Hepatocyte (in vitro differentiated cells): ENCODE data around the gene TGFBR3L. TPM values are rescaled to one million over a fixed set of nuclear protein-coding genes. Genes with fewer than 3 reads are reported as not detected.

ENCODE experiments used
- DNase-seq: peaks from one replicate; pipeline ENCODE4 v3.0.0-alpha.2; 2016; ENCODE audit warnings: low spot score
- H2AFZ ChIP-seq: fragments of 200-600 bp; sonication (generic); 2 replicates; pipeline ENCODE4 v1.6.0; 2016; ENCODE audit warnings: antibody characterized with exemption, mild to moderate bottlenecking
- H3K27ac ChIP-seq: fragments of 200-600 bp; sonication (generic); 2 replicates; pipeline ENCODE4 v1.5.1; 2016; ENCODE audit warnings: mild to moderate bottlenecking
- H3K27me3 ChIP-seq: fragments of 200-600 bp; sonication (generic); 2 replicates; pipeline ENCODE4 v1.6.1; 2016
- H3K36me3 ChIP-seq: fragments of 200-600 bp; sonication (generic); replicated peaks from 2 replicates; pipeline ENCODE4 v1.5.1; 2016; ENCODE audit warnings: low read depth; ENCODE audit not compliant: insufficient read depth
- H3K4me1 ChIP-seq: fragments of 200-600 bp; sonication (generic); 2 replicates; pipeline ENCODE4 v1.5.1; 2016; ENCODE audit warnings: mild to moderate bottlenecking, moderate library complexity; ENCODE audit not compliant: insufficient read depth
- H3K4me2 ChIP-seq: fragments of 200-600 bp; sonication (generic); 2 replicates; pipeline ENCODE4 v1.6.0; 2016
- H3K4me3 ChIP-seq: fragments of 200-600 bp; sonication (generic); 2 replicates; pipeline ENCODE4 v1.5.1; 2016; ENCODE audit warnings: mild to moderate bottlenecking
- H3K79me2 ChIP-seq: fragments of 200-600 bp; sonication (generic); 2 replicates; pipeline ENCODE4 v1.6.0; 2017; ENCODE audit warnings: mild to moderate bottlenecking
- H3K9me2 ChIP-seq: fragments of 200-600 bp; sonication (generic); replicated peaks from 2 replicates; pipeline ENCODE4 v1.6.0; 2017; ENCODE audit warnings: mild to moderate bottlenecking; ENCODE audit not compliant: insufficient read depth
- H3K9me3 ChIP-seq: fragments of 200-600 bp; sonication (generic); 2 replicates; pipeline ENCODE4 v1.5.1; 2016; ENCODE audit warnings: low read depth, mild to moderate bottlenecking
- H4K20me1 ChIP-seq: fragments of 200-600 bp; sonication (generic); 2 replicates; pipeline ENCODE4 v1.6.0; 2016; ENCODE audit warnings: mild to moderate bottlenecking; ENCODE audit not compliant: insufficient read depth, poor library complexity, severe bottlenecking
- CTCF ChIP-seq: fragments of 200-600 bp; sonication (generic); IDR thresholded peaks from 2 replicates; pipeline ENCODE4 v1.5.1; 2016; ENCODE audit warnings: antibody characterized with exemption, mild to moderate bottlenecking; ENCODE audit not compliant: poor library complexity
- EZH2 ChIP-seq: fragments of 200-600 bp; sonication (generic); IDR thresholded peaks from 2 replicates; pipeline ENCODE4 v1.6.1; 2016; ENCODE audit warnings: antibody characterized with exemption, mild to moderate bottlenecking, borderline replicate concordance
- EZH2phosphoT487 ChIP-seq: fragments of 200-600 bp; sonication (generic); IDR thresholded peaks from one replicate; pipeline ENCODE4 v1.6.1; 2018; ENCODE audit warnings: antibody characterized with exemption, mild to moderate bottlenecking, low read depth, moderate library complexity; ENCODE audit not compliant: unreplicated experiment, severe bottlenecking
- WGBS: methylation state at CpG from one replicate; pipeline ENCODE4 v1.1.6; 2016; ENCODE audit warnings: low lambda C conversion rate; ENCODE audit errors: missing lambda C conversion rate; 5-methylcytosine and 5-hydroxymethylcytosine counted together
- polyA plus RNA-seq: library from polyadenylated mRNA; unstranded; fragments of >200 nt; fragmentation: Nextera tagmentation; extraction: Ambion mirVana; gene quantifications from 2 replicates; pipeline ENCODE4 v1.2.1, GENCODE V29; 2016
- total RNA-seq: library from RNA; depleted of rRNA; stranded (reverse); fragments of >200 nt; gene quantifications from 2 replicates; pipeline ENCODE4 v1.2.3, GENCODE V29; 2014

TGFBR3L gene
- total and polyA plus RNA-seq, 2 experiments from 2014 or later, result 8.5 TPM; not detected in 1

- Histone ChIP-seq H3K27ac (peak within 1 kb of the TSS; percentile 93), H3K9me2 (no peaks in the 10 kb centered on the region), H2AFZ (peak within 1 kb of the TSS; percentile 60), H4K20me1 (no peaks in the 10 kb centered on the region), H3K4me1 (peaks cover 8% of the 10 kb centered on the region), H3K27me3 (no peaks in the 10 kb centered on the region), H3K4me3 (peak within 1 kb of the TSS; percentile 45), H3K9me3 (no peaks in the 10 kb centered on the region), H3K4me2 (peak within 1 kb of the TSS; percentile 90), H3K36me3 (no peaks in the 10 kb centered on the region), H3K79me2 (peaks cover 37% of the 10 kb centered on the region)
- WGBS, result under 1% methylated on average over 56 of the region's 56 CpGs
- TF ChIP-seq CTCF (no peak), EZH2 (no peak), EZH2phosphoT487 (no peak)
- peak; percentile 99 for DNase-seq
Measured at GRCh38 chr19:7943444-7944176, 29.0 kb downstream of the TGFBR3L start, which contains the start of gene TIMM44. Gene TIMM44 (minus strand): TSS chr19:7943666. CDS start chr19:7943651, 15 bp downstream.

GRCh38 chr19:7944177-7944761 is 29.6 kb downstream of the TGFBR3L start:
- Histone ChIP-seq H3K79me2 (peaks cover 31% of the 10 kb centered on the region), H3K4me1 (peaks cover 8% of the 10 kb centered on the region), H3K27ac (peak overlapping the region; percentile 82), H3K4me2 (peak overlapping the region; percentile 86), H3K27me3 (no peaks in the 10 kb centered on the region), H3K36me3 (no peaks in the 10 kb centered on the region), H4K20me1 (no peaks in the 10 kb centered on the region), H3K9me3 (no peaks in the 10 kb centered on the region), H2AFZ (peak overlapping the region; percentile 53), H3K9me2 (no peaks in the 10 kb centered on the region), H3K4me3 (peak overlapping the region; percentile 22)
- 30% methylated on average over 18 of the region's 18 CpGs for WGBS
- TF ChIP-seq CTCF (peak; percentile 88), EZH2phosphoT487 (no peak)
- DNase-seq, result peak; percentile 95

- no peak for TF ChIP-seq CTCF
- Histone ChIP-seq H3K4me2 (no peak overlapping the region), H3K9me3 (no peaks in the 10 kb centered on the region), H3K9me2 (no peaks in the 10 kb centered on the region), H3K79me2 (peaks cover 1% of the 10 kb centered on the region), H3K27ac (no peak overlapping the region), H3K4me1 (no peaks in the 10 kb centered on the region), H3K36me3 (no peaks in the 10 kb centered on the region), H3K27me3 (no peaks in the 10 kb centered on the region), H3K4me3 (no peak overlapping the region), H2AFZ (no peak overlapping the region), H4K20me1 (no peaks in the 10 kb centered on the region)
- no peak for DNase-seq
- 97% methylated on average over 4 of the region's 4 CpGs for WGBS
Measured at GRCh38 chr19:7947939-7948338, 33.3 kb downstream of the TGFBR3L start.
